H1 (cell line): ENCODE data around the gene ADGRL3. TPM values are rescaled to one million over a fixed set of nuclear protein-coding genes. Genes with fewer than 3 reads are reported as not detected.

ENCODE experiments used
- CHD1 ChIP-seq: IDR thresholded peaks from 2 replicates; pipeline ENCODE4 v1.6.1; 2012; ENCODE audit warnings: low read depth, low read length, improper control_type of control experiment
- JUND ChIP-seq: IDR thresholded peaks from 2 replicates; pipeline ENCODE4 v1.6.1; 2011; ENCODE audit warnings: mild to moderate bottlenecking, improper control_type of control experiment, low read length
- PHF8 ChIP-seq: fragments of 200-600 bp; sonication (generic); conservative IDR thresholded peaks from 2 replicates; pipeline ENCODE4 v1.7.1; 2012; ENCODE audit warnings: low read depth, mild to moderate bottlenecking, inconsistent platforms, low read length, moderate library complexity
- RAD21 ChIP-seq, 2 experiments: IDR thresholded peaks in 1 of 2; conservative IDR thresholded peaks in 1 of 2; 2 replicates each; pipeline ENCODE4 v1.6.1; 2011; ENCODE audit warnings: low read depth in 2 of 2, low read length in 2 of 2, improper control_type of control experiment in 1 of 2, inconsistent platforms in 1 of 2, mild to moderate bottlenecking in 1 of 2, moderate library complexity in 1 of 2
- SP1 ChIP-seq: IDR thresholded peaks from 2 replicates; pipeline ENCODE4 v1.6.1; 2011; ENCODE audit warnings: low read depth, low read length
- polyA plus RNA-seq, 7 experiments: library from polyadenylated mRNA; depleted of rRNA in 3 of 7; stranded (reverse) in 5 of 7; unstranded in 2 of 7; fragments of >200 nt in 5 of 7; fragments of 200-250 nt in 2 of 7; gene quantifications; 1 replicate in 5 of 7; 2 replicates in 1 of 7; 4 replicates in 1 of 7; pipeline versions ENCODE4 v1.2.1 to v1.2.3, GENCODE V29; 2011 to 2013; ENCODE audit warnings: missing spikeins in 2 of 7, mixed read lengths in 2 of 7
- total RNA-seq: library from RNA; stranded (reverse); fragmentation: NEBNext Ultra II Directional; extraction: Animal tissue kit (Norgen Biotek cat#: 25700); gene quantifications from 2 replicates; pipeline ENCODE4 v1.2.1, GENCODE V29; 2021

The ADGRL3 gene
- total and polyA plus RNA-seq, 2 of the 8 experiments (the other 6 are each of a cell fraction or from before 2014, with no cell fraction given), result 6.6 to 13.0 TPM

DNA sequence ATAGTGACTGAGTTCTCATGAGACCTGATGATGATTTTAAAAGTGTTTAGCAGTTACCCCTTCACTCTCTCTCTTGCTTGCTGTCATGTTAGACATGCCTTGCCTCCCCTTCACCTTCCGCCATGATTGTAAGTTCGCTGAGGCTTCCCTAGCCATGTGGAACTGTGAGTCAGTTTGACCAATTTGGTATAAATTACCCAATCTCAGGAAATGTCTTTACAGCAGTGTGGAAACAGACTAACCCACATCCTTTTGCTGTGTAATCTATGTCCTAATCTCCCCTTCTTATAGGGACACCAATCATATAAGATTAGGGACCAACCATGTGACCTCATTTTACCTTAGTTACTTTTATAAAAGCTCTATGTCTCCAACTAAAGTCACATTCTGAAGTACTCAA lies 677.8 kb downstream of the ADGRL3 start (continued):
- TF ChIP-seq PHF8 (no peak), RAD21 (IDR thresholded peaks at IDR 0.05 in 1 of 2, conservative IDR thresholded peaks at IDR 0.05 in 1 of 2; ENCODE audit: low read depth in 2 of 2, low read length in 2 of 2) (no peak), SP1 (no peak), JUND (no peak), CHD1 (no peak)
